Stimulated activated CD8-positive, alpha-beta memory T cell treated with anti-CD3 and anti-CD28 coated beads, Interleukin-15, amount 100 ng/mL, for 4 hours (primary cell): ENCODE measurements around the gene TBCB.
"Not testable (repeated sequence)": the region's sequence is repeated elsewhere in the genome, so short reads cannot be mapped to it uniquely, and the experiment has no call there.

Experiments used
- DNase-seq, 2 donors: peaks; one replicate each; pipeline ENCODE4 v3.0.0-alpha.2; 2020; ENCODE audit warnings: low read depth in 2 of 2

The TBCB gene

GRCh38 chr19:36173846-36174245 is 58.6 kb downstream of the TBCB start:
- DNase-seq, result not testable (repeated sequence)
